ENCODE data around the gene SYT2. TPM values are rescaled to one million over a fixed set of nuclear protein-coding genes. Genes with fewer than 3 reads are reported as not detected.

SYT2 gene
- total and polyA plus RNA-seq, 10 of the 15 experiments (the other 5 are each of a cell fraction or from before 2014, with no cell fraction given), result not detected

DNA sequence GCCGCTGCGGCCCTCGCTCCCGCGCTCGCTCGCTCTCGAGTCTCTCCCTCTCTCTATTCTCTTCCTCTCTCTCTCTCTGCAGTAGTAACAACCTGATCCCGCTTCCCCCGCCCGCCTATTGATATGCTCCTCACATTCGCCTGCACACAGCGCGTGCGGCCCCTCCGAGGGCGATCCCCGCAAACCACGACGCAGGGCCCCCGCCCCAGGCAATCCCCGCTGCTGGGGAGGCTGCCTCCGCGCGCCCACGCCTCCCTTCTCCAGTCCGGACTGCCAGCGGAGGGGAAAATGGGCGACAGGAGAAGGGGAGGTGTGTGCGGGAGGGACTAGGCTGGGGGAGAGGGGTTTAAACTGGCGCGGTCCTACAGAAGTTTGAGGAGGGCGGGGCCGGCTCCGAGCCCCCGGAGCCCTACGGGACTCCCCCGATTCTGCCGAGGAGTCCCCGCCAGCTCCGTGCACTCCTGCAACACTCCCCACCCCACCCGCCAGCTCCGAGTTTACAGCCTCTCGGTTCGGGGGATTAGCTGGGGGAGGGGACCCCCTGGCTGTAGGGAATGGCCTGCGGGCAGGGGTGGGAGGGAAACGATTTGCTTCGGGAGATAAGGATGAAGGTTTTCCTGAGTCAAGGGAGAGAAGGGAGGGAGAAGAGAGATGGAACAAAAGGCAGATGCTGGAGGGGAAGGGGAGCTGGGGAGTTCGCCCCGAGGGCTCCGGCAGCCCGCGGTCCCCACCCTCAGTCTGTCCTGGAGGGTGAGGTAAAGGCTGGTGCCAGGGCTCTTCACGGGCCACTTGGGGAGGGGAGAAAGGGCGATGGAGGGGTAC is 66.6 kb downstream of the SYT2 start:
- FAIRE-seq (no peak), DNase-seq (ENCODE audit: low read depth, low spot score) (no peak), ATAC-seq (peak; percentile 40)
- ChIA-PET POLR2A (no interaction called here), CTCF (no interaction called here), SMC1A (ENCODE audit: uncharacterized antibody, unreplicated experiment) (no interaction called here), RAD21 (ENCODE audit: unreplicated experiment) (no interaction called here)
- BruUV-seq (replicated peaks), result no TSS peak
- Histone ChIP-seq H3K4me1 (ENCODE audit: control insufficient read depth, insufficient read depth, low read length) (no peaks in the 10 kb centered on the region), H3K9me3 (replicated peaks; ENCODE audit: control insufficient read depth, insufficient read depth, low read length) (no peaks in the 10 kb centered on the region; the same call in 2 of the 3 replicates), H3K4me2 (ENCODE audit: control insufficient read depth, insufficient read depth) (no peak overlapping the region), H3K79me2 (ENCODE audit: control insufficient read depth, insufficient read depth, low read length) (no peaks in the 10 kb centered on the region), H3K4me3 (no peak overlapping the region), H2AFZ (ENCODE audit: control insufficient read depth, low read depth, low read length) (no peak overlapping the region), H3K9ac (ENCODE audit: control insufficient read depth, insufficient read depth, low read length) (no peak overlapping the region), H4K20me1 (ENCODE audit: control insufficient read depth, insufficient read depth) (no peaks in the 10 kb centered on the region), H3K36me3 (ENCODE audit: control insufficient read depth in 2 of 2, insufficient read depth in 2 of 2, low read length in 1 of 2) (no peaks in the 10 kb centered on the region), H3K27ac (ENCODE audit: control insufficient read depth, insufficient read depth) (no peak overlapping the region), H3K27me3 (replicated peaks in 1 of 2; ENCODE audit: control insufficient read depth in 2 of 2, insufficient read depth in 2 of 2, low read length in 1 of 2) (peaks cover 6% of the 10 kb centered on the region in 2 experiments)
- in situ Hi-C loops (cut with MboI), result no loop called here
- TF ChIP-seq, protein P1, sequence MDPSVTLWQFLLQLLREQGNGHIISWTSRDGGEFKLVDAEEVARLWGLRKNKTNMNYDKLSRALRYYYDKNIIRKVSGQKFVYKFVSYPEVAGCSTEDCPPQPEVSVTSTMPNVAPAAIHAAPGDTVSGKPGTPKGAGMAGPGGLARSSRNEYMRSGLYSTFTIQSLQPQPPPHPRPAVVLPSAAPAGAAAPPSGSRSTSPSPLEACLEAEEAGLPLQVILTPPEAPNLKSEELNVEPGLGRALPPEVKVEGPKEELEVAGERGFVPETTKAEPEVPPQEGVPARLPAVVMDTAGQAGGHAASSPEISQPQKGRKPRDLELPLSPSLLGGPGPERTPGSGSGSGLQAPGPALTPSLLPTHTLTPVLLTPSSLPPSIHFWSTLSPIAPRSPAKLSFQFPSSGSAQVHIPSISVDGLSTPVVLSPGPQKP (IDR thresholded peaks at IDR 0.05; ENCODE audit: low read depth, low read length), result no peak
- no peak for TF ChIP-seq CBX3 (IDR thresholded peaks at IDR 0.05; ENCODE audit: borderline replicate concordance, low read depth)
- TF ChIP-seq RAD51 (IDR thresholded peaks at IDR 0.05), result no peak
- no peak for TF ChIP-seq HDAC2 (IDR thresholded peaks at IDR 0.05)
- TF ChIP-seq SUZ12 (IDR thresholded peaks at IDR 0.05; ENCODE audit: unreplicated experiment), result peak; percentile 98
- no peak for TF ChIP-seq MEF2A (IDR thresholded peaks at IDR 0.05; ENCODE audit: insufficient read depth, low read depth, low read length)
- no peak for TF ChIP-seq NBN (IDR thresholded peaks at IDR 0.05)
- intact Hi-C loops (cut with micrococcal nuclease; ENCODE audit: unreplicated experiment), result no loop called here
- WGBS (ENCODE audit: insufficient coverage, insufficient replicate concordance, low lambda C conversion rate, missing lambda C conversion rate), result 7% methylated on average over 38 of the region's 55 CpGs
